ENCODE data around the gene ACSL5.
"Not testable (repeated sequence)": the region's sequence is repeated elsewhere in the genome, so short reads cannot be mapped to it uniquely, and the experiment has no call there.

Gene ACSL5

GRCh38 chr10:112374724-112375541, 1.0 kb downstream of the ACSL5 start:
- DNase-seq (ENCODE audit: low read depth in 2 of 2): peak in 1 of 2 donors; percentile 32
- TF ChIP-seq CTCF (IDR thresholded peaks at IDR 0.05; ENCODE audit: low read depth, low read length): no peak
- H3K4me3 ChIP-seq (replicated peaks in 1 of 2; ENCODE audit: low read depth in 2 of 2, low read length in 2 of 2): no peak overlapping the region

GRCh38 chr10:112375721-112376395, 1.9 kb downstream of the ACSL5 start:
- peak; percentile 35 to 71 for DNase-seq (ENCODE audit: low read depth in 2 of 2)
- TF ChIP-seq CTCF (IDR thresholded peaks at IDR 0.05; ENCODE audit: low read depth, low read length): no peak
- peak overlapping the region in 1 of 2 donors; percentile 5 for H3K4me3 ChIP-seq (replicated peaks in 1 of 2; ENCODE audit: low read depth in 2 of 2, low read length in 2 of 2)

GRCh38 chr10:112376396-112376790, 2.5 kb downstream of the ACSL5 start:
- DNase-seq (ENCODE audit: low read depth in 2 of 2): no peak
- no peak for TF ChIP-seq CTCF (IDR thresholded peaks at IDR 0.05; ENCODE audit: low read depth, low read length)
- H3K4me3 ChIP-seq (replicated peaks in 1 of 2; ENCODE audit: low read depth in 2 of 2, low read length in 2 of 2): peak overlapping the region in 1 of 2 donors; percentile 5

- not testable (repeated sequence) for H3K4me3 ChIP-seq (replicated peaks in 1 of 2; ENCODE audit: low read depth in 2 of 2, low read length in 2 of 2); DNase-seq (ENCODE audit: low read depth in 2 of 2)
Observed at GRCh38 chr10:112377116-112377515, 3.2 kb downstream of the ACSL5 start.

GRCh38 chr10:112379635-112380296, 5.8 kb downstream of the ACSL5 start:
- no peak overlapping the region for H3K4me3 ChIP-seq (replicated peaks in 1 of 2; ENCODE audit: low read depth in 2 of 2, low read length in 2 of 2)
- DNase-seq (ENCODE audit: low read depth in 2 of 2): peak in 1 of 2 donors; percentile 15
- TF ChIP-seq CTCF (IDR thresholded peaks at IDR 0.05; ENCODE audit: low read depth, low read length): no peak

GRCh38 chr10:112382515-112383235, 8.8 kb downstream of the ACSL5 start:
- TF ChIP-seq CTCF (IDR thresholded peaks at IDR 0.05; ENCODE audit: low read depth, low read length): no peak
- DNase-seq (ENCODE audit: low read depth in 2 of 2): no peak
- H3K4me3 ChIP-seq (replicated peaks in 1 of 2; ENCODE audit: low read depth in 2 of 2, low read length in 2 of 2): no peak overlapping the region
